MCF 10A (cell line): ENCODE results near the gene ARHGAP42. TPM values are rescaled to one million over a fixed set of nuclear protein-coding genes. Genes with fewer than 3 reads are reported as not detected.

ENCODE experiments used
- BruUV-seq: library from RNA; stranded (reverse); fragments of 400-500 nt; replicated peaks from 2 replicates; lab custom pipeline; 2021; lab: Mats Ljungman, UMichigan
- CTCF ChIA-PET: fragments of 300-600 bp; sonication (Branson Sonifier 250); formaldehyde crosslinking; extraction: SDS; loops from one replicate; lab custom pipeline; 2021; ENCODE audit warnings: antibody characterized with exemption, inconsistent platforms; lab: Yijun Ruan, JAX
- POLR2A ChIA-PET: fragments of 300-600, 350-650 bp; sonication (Branson Sonifier 250); formaldehyde crosslinking; extraction: SDS; loops from one replicate; lab custom pipeline; 2020; ENCODE audit warnings: antibody characterized with exemption, inconsistent platforms; lab: Yijun Ruan, JAX
- DNase-seq: peaks from one replicate; pipeline ENCODE4 v3.0.0-alpha.2; 2018; ENCODE audit not compliant: unreplicated experiment
- H3K27ac Mint-ChIP-seq: one replicate; pipeline ENCODE4 v1.8.0; 2022; ENCODE audit warnings: mild to moderate bottlenecking, low read depth, mixed read lengths; ENCODE audit not compliant: unreplicated experiment
- H3K27me3 Mint-ChIP-seq: one replicate; pipeline ENCODE4 v1.8.0; 2022; ENCODE audit warnings: mixed read lengths; ENCODE audit not compliant: insufficient read depth, unreplicated experiment
- H3K36me3 Mint-ChIP-seq: one replicate; pipeline ENCODE4 v1.8.0; 2022; ENCODE audit warnings: mild to moderate bottlenecking, moderate library complexity, mixed read lengths; ENCODE audit not compliant: insufficient read depth, unreplicated experiment
- H3K4me1 Mint-ChIP-seq: one replicate; pipeline ENCODE4 v1.8.0; 2022; ENCODE audit warnings: mixed read lengths; ENCODE audit not compliant: insufficient read depth, unreplicated experiment
- H3K4me3 Mint-ChIP-seq: one replicate; pipeline ENCODE4 v1.8.0; 2022; ENCODE audit warnings: mild to moderate bottlenecking, moderate library complexity, mixed read lengths; ENCODE audit not compliant: unreplicated experiment
- H3K9me3 Mint-ChIP-seq: one replicate; pipeline ENCODE4 v1.8.0; 2022; ENCODE audit warnings: mixed read lengths; ENCODE audit not compliant: unreplicated experiment
- intact Hi-C: fragments of 100-400 bp; cut with micrococcal nuclease; formaldehyde crosslinking; loops from 2 replicates; pipeline ENCODE4 v1.14.1; 2022
- total RNA-seq: library from RNA; stranded (reverse); gene quantifications from 2 replicates; pipeline ENCODE4 v1.2.3, GENCODE V29; 2022
- TF ChIP-seq, protein P1 (sequence below): fragments of 200-600 bp; IDR thresholded peaks from one replicate; pipeline ENCODE4 v1.8.0; 2022; ENCODE audit warnings: antibody characterized with exemption, mild to moderate bottlenecking; ENCODE audit not compliant: unreplicated experiment

The ARHGAP42 gene
- total RNA-seq, 1 experiment from 2014 or later, result 2.5 TPM

DNA sequence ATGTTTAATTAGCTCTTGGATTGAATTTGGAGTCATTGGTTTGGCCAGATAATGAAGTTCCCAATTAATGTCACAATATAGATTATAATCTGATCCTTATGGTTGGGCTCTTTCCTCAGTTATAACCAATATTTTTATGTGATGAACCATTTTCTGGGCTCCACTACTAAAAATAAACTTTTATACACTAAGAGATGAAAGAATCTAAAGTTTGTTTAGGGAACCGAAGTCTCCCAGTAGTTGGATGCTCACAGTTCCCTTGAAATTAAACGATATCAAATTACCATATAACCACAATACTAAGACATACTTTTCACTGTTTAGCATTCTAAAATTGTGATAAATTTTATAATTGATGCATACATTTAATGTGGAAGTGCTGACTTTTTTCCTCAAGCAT, 47.0 kb upstream of the ARHGAP42 start:
- peaks cover 15% of the 10 kb centered on the region for H3K27me3 Mint-ChIP-seq
- DNase-seq, result no peak
- no peaks in the 10 kb centered on the region for H3K9me3 Mint-ChIP-seq
- H3K36me3 Mint-ChIP-seq, result peaks cover 6% of the 10 kb centered on the region
- POLR2A ChIA-PET, result no interaction called here
- TF ChIP-seq, protein P1, sequence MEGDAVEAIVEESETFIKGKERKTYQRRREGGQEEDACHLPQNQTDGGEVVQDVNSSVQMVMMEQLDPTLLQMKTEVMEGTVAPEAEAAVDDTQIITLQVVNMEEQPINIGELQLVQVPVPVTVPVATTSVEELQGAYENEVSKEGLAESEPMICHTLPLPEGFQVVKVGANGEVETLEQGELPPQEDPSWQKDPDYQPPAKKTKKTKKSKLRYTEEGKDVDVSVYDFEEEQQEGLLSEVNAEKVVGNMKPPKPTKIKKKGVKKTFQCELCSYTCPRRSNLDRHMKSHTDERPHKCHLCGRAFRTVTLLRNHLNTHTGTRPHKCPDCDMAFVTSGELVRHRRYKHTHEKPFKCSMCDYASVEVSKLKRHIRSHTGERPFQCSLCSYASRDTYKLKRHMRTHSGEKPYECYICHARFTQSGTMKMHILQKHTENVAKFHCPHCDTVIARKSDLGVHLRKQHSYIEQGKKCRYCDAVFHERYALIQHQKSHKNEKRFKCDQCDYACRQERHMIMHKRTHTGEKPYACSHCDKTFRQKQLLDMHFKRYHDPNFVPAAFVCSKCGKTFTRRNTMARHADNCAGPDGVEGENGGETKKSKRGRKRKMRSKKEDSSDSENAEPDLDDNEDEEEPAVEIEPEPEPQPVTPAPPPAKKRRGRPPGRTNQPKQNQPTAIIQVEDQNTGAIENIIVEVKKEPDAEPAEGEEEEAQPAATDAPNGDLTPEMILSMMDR, result no peak
- H3K4me1 Mint-ChIP-seq, result no peaks in the 10 kb centered on the region
- H3K27ac Mint-ChIP-seq, result no peak overlapping the region
- BruUV-seq, result no TSS peak
- intact Hi-C loops, result no loop called here
- H3K4me3 Mint-ChIP-seq, result no peak overlapping the region
- CTCF ChIA-PET, result no interaction called here

DNA sequence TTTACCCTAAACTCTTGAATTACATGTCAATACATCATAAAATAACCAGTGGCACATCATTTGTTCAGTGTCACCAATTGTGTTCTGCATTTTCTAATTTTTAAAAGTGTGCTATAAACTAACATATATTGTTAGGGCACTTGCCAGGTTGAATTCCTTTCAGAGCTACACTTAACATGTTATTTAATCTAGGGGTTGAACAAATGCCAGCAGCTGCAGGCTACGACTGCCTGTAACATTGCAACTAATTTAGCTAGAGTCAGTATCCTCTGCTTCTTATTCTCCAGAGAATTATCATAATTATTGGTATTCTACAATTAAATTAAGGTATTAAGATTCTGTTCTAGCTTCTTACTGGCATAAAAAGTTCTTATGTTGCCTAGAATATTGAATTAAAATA, 46.4 kb upstream of the ARHGAP42 start:
- Mint-ChIP-seq H3K4me3 (no peak overlapping the region), H3K4me1 (no peaks in the 10 kb centered on the region), H3K36me3 (peaks cover 6% of the 10 kb centered on the region), H3K27ac (no peak overlapping the region), H3K27me3 (peaks cover 15% of the 10 kb centered on the region), H3K9me3 (no peaks in the 10 kb centered on the region)
- intact Hi-C loops, result no loop called here
- CTCF ChIA-PET, result no interaction called here
- no TSS peak for BruUV-seq
- POLR2A ChIA-PET, result interaction anchor here (0.6 kb wide), 1 partner anchor 157 kb away, joined by 3 read pairs; no protein-coding TSS in a partner anchor
- no peak for DNase-seq
- TF ChIP-seq, protein P1, result no peak

DNA sequence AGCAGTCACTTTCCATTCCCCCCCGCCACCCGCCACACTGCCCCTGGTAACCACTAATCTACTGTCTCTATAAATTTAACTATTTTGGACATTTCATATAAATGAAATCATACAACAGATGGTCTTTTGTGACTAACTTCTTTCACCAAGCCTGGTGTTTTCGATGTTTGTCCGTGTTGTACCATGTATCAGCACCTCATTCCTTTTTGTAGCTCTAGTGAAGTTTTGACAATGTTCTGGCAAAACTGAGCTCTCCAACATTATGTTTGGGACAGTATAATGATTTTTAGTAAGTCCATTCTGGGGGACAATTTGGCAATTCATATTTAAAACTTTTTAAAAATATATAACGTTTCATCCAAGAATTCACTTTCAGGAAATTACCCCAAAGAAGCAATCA, 45.6 kb upstream of the ARHGAP42 start:
- Mint-ChIP-seq H3K36me3 (peaks cover 6% of the 10 kb centered on the region), H3K4me3 (no peak overlapping the region), H3K27me3 (peaks cover 15% of the 10 kb centered on the region), H3K4me1 (no peaks in the 10 kb centered on the region), H3K27ac (no peak overlapping the region), H3K9me3 (no peaks in the 10 kb centered on the region)
- no peak for DNase-seq
- intact Hi-C loops, result no loop called here
- ChIA-PET CTCF (no interaction called here), POLR2A (no interaction called here)
- no TSS peak for BruUV-seq
- TF ChIP-seq, protein P1, result no peak

DNA sequence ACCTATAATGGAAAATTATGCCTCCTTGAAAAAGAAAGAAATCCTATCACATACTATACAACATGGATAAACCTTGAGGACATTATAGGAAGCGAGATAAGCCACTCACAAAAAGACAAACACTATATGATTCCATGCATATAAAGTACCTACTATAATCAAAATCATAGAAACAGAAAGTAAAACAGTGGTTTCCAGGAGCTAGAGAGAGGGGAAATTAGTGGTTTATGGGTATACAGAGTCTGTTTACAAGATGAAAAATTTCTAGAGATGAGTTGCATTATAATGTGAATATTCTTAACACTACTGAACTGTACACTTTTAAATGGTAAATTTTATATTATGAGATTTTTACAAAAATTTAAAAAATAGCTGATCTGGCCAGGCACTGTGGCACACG, 40.5 kb upstream of the ARHGAP42 start:
- H3K27ac Mint-ChIP-seq, result no peak overlapping the region
- TF ChIP-seq, protein P1, result no peak
- BruUV-seq, result no TSS peak
- ChIA-PET CTCF (no interaction called here), POLR2A (no interaction called here)
- H3K4me1 Mint-ChIP-seq, result no peaks in the 10 kb centered on the region
- H3K27me3 Mint-ChIP-seq, result no peaks in the 10 kb centered on the region
- no peak for DNase-seq
- peaks cover 7% of the 10 kb centered on the region for H3K9me3 Mint-ChIP-seq
- peaks cover 6% of the 10 kb centered on the region for H3K36me3 Mint-ChIP-seq
- intact Hi-C loops, result no loop called here
- no peak overlapping the region for H3K4me3 Mint-ChIP-seq
